ENCODE measurements around the gene CCDC187. TPM values are rescaled to one million over a fixed set of nuclear protein-coding genes. Genes with fewer than 3 reads are reported as not detected.
"Not testable (repeated sequence)": the region's sequence is repeated elsewhere in the genome, so short reads cannot be mapped to it uniquely, and the experiment has no call there.

The CCDC187 gene
- total RNA-seq, 1 donor from 2014 or later: not detected

DNA sequence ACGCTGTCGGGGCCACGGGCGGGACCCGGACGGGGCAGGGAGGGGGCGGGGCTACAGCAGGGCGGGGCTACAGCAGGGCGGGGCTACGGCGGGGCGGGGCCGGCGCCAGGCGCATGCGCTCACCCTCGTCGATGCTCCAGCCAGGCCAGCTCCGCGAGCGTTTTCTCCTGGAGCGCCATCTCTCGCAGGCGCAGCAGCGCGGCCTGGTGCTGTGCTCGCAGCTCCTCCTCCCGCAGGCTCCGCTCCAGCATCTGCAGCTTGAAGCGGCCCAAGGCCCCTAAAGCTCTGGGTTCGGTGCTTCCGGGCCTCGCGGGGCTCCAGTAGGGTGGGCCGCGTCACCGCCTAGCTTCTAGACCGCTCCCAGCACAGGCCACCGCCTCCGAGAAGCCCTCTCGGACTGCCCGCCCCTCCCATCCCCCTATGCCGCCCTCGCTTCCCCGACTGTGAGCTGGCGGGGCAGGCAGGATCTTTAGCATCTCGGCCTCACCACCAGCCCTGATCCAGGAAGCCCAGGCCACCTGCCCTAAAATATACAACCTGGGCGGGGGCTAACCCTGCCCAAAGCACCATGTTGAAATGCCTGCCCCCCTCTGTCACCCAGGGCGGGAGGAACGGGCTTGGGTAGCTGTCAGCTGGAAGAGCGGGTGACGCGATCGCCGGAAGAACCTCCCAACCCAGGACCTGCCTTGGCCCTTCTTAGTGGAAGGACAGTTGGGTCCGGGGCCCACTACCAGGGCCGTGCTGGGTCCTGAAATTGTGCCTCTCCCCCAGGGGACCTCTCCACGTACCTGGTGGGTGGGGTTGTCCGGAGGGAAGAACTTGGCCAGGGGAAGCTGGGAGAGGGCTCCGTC, 36.4 kb downstream of the CCDC187 start:
- peak; percentile 39 for DNase-seq (ENCODE audit: low read depth, low spot score)

DNA sequence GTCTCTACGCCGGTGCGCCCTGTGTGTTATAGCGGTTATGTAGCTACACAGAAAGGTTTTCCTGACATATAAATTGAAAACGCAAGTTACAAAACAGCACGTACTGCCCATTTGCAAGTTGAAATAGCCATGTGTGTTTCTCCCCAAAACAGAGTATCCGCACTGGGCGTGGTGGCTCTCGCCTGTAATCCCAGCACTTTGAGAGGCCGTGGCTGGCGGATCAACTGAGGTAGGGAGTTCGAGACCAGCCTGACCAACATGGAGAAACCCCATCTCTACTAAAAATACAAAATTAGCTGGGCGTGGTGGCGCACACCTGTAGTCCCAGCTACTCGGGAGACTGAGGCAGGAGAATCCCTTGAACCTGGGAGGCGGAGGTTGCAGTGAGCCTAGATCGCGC, 37.3 kb downstream of the CCDC187 start:
- not testable (repeated sequence) for DNase-seq (ENCODE audit: low read depth, low spot score)

DNA sequence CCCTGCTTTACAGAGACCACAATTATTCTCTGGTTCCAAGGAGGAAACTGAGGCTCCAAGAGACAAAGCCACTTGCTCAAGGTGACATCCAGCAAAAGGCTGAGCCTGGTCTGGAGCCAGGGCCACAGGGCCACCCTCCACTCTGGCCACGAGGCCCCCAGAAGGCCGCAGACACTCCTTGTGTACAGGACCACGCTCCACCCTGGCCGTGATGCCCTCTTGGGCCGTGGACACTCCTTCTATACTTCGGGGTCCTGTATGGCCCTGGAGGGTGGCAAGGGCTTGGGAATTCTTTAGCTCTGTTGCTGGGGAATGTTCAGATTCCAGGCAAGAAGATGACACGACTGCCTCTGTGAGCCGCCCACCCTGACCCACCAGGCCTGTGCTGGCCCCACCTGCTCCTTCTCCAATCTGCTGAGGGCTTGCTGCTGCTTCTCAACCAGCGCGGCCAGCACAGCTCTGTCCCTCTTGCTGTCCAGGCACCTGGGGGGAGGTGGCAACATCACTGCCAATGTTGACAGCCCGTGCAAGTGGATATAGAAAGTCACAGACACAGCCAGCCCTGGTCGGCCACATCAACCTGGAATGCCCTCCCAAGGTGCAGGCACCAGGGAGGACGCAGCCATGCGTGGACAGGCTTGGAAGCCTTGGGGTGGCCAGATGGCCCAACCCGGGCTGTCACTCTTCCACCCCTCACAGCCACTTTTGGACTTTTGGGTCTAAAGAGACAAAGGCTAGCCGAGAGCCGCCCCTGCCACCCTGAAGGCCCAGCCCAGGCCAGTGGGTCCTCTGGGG, 38.1 kb downstream of the CCDC187 start:
- DNase-seq (ENCODE audit: low read depth, low spot score): no peak

DNA sequence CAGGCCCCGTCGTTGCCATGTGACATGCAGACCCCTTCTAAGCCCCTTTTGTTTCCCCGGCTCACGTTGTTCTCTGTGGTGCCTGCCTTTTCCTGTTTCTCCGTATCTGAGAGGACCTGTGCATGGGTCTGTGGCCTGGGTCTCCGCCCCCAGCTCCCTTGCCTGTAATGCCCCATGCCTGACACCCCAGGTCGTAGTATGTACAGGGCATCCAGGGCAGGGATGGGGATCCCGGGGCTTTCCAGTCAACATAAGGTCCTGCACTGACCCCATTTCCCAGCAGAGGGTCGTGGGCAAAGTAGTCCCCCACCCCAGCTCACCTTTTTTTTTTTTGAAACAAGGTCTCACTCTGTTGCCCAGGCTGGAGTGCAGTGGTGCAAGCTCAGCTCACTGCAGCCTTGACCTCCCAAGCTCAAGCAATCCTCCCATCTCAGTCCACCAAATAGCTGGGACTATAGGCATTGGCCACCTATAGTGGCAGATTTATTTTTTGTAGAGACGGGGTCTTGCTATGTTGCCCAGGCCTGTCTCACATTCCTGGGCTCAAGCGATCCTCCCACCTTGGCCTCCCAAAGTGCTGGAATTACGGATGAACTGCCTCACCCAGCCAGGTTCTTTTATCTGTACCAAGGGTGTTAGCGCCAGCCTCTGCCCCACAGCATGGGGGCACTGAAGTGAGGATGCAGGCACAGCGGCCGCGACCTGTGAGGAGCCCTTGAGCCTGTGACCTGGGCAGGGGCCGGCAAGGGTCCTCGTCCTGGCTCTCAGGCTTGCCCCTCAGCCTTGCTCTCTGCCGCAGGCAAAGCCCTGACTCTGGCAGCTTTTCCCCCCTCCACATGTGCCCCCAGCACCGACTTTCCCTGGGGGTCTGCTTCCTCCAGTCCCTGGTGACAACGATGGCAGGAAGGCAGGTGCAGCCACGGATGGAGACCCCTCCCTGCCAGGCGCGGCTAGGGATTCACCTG, 39.2 kb downstream of the CCDC187 start:
- DNase-seq (ENCODE audit: low read depth, low spot score): no peak

DNA sequence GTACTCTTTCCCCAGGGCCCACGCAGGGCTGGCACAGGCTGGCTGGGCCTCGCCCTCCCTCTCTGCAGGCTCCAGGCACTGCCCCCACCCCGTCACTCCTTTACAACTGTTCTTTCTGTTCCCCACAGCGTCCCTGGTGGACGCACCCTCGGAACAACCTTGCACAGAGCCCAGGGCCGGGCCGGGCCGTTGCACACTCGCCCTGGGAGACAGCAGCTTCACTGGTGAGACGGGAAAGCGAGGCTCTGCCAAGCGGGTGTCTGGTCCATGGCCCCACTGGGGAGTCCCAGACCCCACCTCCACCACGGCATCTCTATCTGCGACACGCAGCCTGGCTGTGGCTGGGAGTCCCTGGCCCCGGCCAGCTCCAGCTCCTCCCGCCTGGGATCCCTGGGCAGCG, 39.9 kb downstream of the CCDC187 start:
- DNase-seq (ENCODE audit: low read depth, low spot score): no peak

DNA sequence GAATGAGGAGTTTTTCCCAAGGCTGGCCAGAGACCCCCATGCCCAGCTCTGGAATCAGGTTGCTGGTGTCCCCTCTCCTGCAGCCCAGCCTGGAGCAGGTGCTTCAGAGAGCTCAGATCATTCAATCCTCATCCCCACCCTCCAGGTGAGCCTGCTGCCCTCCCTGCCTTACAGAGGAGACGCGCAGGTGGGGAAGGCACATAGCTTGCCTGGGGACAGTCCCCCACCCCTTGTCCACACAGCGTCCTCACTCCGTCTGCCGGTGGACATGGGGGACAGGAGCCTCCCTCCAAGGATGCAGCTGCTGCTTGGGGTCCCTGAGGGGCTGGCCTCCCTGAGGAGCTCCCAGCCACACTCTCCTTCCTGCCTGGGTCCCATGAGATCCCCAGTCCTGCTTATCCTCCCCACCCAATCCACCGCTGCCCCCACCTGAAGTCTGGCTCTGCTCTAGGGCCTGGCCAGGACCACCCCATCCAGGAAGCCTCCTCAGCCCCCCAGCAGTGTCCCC, 41.2 kb downstream of the CCDC187 start:
- no peak for DNase-seq (ENCODE audit: low read depth, low spot score)

DNA sequence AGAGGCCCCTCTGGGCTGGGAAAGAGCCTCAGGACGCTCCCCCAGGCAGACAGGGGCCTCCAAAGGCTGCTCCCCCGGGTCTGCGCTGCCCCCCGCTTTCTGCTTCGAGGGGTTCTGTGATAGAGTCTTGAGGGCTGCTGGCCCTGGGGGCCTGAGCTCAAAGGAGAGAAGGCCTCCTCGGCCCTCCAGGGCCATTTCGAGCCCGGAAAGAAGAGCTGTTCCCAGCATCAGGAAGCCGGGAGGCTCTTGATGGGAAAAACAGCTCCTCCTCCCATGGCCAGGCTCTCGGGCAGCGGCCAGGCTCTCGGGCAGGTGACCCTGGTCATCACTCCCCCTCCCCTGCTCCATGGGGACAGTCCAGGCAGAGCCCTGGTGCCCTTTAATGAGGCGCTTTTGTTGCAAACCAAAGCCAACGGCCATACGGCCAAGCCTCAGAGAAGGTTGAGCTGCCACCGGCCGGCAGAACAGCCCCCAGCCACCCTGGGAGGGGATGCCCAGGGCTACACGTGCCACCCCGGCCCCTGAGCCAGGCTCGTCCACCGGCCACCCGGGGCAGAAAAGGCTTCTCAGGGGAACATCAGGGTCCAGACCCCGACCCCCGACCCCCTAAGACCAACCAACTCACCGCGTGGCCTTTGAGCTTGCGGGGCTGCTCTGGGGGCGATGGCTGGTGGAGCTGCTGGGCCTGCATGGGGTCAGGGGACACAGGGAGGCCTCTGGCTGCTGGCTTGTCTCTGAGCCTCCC, 42.0 kb downstream of the CCDC187 start:
- DNase-seq (ENCODE audit: low read depth, low spot score): no peak

DNA sequence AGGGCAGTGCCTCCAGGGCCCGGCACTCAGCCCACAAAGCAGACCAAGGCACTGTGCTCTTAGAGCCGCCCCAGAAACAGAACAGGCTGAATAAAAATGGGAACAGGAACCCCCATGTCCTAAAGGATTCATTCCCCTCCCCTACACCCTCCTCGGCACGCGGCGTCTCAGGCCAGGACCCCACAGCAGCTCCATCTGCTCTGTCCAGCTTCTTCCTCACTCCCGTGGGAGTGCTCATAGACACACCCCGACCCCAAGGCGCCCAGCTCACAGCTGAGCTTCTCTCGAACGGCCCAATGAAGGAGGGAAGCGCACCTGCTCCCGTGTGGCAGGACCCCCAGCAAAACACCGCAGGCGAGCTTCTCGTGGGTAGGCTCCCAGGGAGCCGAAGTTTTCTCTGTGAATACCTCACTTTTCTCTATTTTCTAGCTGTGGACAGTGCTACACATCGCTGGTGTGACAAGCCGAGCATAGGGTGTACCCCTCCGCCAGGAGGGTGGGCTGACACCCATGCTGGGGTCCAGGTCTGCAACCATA, 42.9 kb downstream of the CCDC187 start:
- no peak for DNase-seq (ENCODE audit: low read depth, low spot score)

DNA sequence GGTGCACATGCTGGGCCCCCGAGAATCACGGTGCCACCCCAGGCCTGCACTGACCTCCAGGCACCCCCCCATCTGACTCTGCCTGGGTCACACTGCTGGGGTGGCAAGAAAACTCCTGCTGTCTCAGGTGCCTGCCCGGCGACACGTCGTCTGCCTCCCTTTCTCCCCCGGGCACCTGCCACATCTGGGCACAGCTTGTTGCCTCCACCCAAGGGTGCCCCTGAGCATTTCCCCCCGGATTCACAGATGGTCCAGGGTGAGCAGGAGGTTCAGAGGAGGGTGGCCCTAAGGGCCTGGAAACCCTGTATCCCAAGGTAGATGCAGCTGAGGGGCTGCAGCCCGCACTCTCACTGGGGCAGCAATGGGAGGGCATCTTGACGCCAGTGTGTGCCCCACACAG, 43.4 kb downstream of the CCDC187 start:
- DNase-seq (ENCODE audit: low read depth, low spot score): no peak

DNA sequence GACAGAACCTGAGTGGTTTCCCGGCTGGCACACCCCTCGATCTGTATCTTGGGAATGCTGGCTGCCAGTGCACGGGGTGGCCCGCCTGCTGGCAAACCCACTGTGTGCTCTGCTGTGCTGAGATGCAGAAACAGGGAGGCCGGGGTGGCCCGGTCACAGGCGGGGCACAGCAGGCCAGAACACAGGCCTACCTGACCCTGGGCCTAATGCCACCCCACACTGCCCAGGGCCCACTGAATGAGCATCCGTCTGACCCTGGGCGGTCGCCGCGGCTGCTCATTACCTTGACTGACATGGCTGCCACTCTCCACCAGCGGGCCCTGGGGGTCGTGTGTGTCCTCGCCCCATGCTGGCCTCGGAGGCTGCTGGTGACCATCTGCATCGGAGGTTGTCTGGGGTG, 44.1 kb downstream of the CCDC187 start:
- DNase-seq (ENCODE audit: low read depth, low spot score): no peak

DNA sequence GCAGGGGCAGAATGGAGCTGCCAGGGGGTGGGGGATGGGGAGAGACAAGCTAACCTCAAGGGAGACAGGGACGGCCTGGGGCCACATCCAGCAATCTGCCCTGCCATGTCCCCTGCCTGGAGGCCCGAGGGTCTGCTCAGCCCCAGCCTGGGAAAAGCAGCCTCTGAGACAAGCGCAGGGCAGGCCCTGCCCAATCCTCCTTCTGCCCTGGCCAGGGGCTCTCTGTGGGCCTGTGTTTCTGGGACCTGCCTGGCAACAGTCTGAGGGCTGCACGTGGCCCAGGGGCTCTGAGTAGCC, 44.4 kb downstream of the CCDC187 start:
- DNase-seq (ENCODE audit: low read depth, low spot score): no peak

DNA sequence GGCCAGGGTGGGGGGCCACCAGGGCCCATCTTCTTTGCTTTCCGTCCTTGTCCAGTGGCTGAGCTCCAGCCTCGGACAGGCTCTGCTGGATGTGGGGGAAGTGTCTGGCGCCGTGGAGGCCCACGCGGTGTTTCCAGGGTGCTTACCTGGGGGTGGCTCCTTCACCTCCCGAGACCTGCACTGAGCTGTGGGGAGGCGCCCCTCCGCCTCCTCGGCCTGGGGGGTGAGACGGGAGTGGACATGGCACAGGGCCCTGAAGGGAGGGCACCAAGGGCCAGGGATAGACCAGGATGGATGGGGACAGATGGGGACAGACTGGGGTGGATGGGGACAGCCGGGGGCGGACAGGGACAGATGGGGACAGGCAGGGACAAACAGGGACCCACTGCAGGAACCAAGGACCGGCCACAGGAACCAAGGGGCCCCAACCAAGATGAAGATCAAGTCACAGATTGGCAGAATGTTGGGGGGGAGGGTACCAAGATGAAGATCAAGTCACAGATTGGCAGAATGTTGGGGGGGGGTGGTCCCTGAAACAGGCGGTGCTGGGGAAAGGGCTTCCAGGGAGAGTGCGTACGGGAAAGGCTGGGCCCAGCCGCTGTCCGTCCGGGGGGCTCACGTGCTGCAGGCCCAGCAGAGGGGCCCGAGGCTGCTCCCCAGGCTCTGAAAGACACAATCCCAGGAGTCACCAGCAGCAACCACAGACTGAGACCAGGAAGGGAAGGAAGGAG, 44.9 kb downstream of the CCDC187 start:
- DNase-seq (ENCODE audit: low read depth, low spot score): no peak

DNA sequence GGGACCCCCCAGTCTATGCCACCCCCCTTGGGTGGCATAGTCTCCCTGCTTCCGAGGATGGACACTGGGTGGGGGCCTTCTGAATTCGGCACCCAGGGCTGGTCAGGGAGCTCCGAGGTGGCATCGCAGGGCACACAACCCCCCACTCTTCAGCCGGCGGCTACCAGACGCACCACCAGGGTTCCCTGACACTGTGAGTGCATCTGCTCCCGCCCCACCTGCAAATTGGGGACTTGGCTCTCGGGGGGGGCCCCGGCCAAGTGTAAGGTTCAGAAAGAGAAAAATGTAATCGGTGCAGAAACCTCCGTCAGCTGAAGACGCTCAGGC, 45.6 kb downstream of the CCDC187 start:
- no peak for DNase-seq (ENCODE audit: low read depth, low spot score)

DNA sequence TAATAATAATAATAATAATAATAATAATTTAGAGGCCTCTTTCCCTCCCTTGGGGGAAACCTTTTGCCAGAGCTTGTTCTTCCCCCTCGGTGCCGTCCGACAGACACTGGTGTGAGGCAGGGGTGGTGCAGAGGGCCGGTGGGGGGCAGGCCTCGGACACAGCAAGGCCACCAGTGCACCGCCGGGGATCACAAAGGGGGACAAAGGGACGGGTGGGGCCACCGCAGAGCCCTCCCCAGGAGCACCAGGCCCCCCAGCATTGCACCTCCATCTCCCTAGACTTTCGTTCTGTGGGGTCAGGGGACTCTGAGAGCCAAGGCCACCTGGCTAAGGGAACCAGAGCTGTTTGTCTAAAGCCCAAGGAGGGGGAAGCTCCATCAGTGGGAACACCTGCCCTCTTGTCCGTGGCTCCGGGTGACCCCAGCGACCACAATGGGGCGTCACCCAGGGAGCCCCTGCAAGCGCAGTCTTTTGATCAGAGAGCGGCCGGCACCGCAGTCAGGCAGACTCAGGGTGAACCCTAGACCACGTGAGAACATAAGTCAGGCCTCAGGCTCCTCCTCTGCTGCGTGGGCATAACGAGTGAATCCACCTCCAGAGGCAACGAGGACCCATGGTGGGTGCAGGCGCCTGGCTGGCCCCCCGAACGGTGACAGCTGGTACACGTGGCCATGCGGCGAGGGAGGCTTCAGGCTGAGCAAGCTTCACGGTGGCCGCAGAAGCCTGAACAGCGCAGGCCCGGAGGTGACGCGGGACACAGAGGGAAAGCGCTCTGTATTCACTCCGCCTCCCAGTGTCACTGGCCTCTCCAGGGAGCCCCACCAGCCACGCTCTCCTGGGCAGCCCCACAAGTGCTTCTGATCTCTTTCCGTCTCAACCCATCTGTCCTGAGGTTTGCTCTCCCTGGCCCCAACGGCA, 46.3 kb downstream of the CCDC187 start:
- no peak for DNase-seq (ENCODE audit: low read depth, low spot score)

DNA sequence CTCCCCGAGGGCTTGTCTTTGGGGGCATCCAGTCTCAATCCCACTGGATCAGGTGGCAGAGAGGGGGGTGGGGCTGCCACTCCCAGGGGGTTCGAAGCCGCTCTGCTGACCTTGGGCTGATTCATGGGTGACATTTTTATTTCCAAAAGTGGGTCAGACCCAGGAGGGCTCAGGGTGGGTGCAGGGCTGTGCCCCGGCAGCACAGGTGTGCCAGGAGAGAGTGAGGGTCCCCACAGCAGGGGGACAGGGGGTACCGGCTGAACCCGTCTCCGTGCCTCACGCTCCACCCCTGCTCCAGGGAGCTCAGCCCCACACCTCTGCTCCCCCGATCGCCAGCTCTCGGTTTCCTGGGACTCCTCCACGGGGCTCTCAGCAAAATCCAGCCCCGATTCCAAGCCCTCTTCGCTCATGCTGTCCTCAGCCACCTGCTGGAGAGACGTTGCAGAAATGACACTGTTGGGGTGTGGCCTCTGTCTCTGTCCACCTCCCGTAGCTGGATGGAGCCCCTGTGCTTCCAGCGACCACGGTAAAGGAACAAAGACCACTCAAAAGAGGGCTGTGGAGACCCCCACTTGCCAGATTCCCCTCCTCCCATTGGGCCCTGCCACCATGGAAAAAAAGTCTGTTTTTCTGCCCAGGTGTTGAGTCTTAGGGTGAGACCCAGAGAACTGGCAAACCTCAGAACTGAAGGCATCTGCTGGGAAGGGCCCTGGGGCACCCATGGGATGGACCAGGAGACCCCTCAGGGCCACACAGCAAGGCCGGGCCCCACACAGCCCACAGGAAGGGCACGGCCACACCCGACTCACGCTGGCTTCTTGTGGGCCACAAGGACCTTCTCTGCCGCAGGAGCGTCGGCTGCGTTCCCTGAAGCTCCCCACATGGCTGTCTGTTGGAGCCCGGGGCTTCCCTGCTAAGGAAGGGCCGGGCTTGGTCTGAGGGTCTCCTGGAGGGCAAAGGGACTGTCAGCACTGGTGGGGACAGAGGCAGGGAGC, 47.7 kb downstream of the CCDC187 start:
- DNase-seq (ENCODE audit: low read depth, low spot score): no peak

DNA sequence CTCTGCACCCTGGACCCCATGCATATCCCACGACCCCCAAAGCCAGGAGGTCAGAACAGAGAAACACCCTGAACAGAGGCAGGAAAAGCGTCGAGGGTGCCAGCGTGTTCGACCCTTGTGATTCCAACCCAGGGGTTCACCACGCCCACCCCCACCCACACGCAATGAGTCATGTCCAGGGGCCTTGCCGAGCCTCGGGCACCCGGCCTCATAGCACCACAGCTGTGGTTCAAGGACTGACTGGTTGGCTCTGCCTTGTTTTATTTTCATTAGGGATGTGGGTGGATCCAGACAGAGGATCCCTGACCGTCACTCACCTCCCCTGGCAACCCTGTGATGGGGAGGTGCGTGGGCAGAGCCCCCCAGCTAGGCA, 48.7 kb downstream of the CCDC187 start:
- DNase-seq (ENCODE audit: low read depth, low spot score): no peak

DNA sequence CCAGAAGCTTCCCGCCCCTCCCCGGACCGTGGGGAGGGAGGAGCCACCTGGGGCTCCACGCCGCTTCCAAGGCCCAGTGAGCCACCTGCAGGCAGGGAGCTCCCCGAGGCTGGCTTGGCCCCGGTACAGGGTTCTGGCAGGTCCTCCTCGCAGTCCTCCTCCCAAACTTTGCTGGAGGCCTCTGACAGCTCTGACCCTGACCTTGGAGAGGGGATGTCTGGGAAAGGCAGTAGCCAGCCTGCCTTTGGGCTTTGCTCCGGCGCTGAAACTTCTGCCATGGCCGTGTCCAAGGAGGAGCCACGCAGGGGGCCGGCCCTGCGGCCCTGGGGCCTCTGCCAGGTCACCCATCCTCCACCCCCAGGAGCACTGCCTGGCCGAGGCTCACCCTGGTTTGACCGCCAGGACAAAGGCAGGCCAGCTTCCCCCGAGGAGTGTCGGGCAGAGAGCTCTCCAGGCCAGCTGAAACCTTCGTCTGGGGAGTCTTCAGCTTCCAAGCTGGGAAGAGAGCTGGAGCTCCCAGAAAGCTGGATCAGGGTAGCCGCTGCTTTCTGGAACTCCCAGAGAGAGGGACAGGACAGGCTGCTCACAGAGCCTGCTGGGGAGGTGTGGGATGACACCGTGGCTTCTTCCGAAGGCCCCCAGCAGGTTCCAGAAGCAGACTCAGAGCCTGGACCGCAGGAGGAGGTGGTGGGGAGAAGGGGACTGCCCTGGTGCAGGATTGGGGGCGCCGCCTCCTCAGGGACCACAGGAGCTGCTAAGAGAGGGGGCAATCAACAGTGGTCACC, 49.3 kb downstream of the CCDC187 start:
- no peak for DNase-seq (ENCODE audit: low read depth, low spot score)

Measured in pulmonary artery endothelial cell (primary cell).